Adipocyte (in vitro differentiated cells): Measurements from ENCODE around the gene PTK7.

ENCODE experiments used
- DNase-seq: peaks from one replicate; pipeline ENCODE4 v3.0.0-alpha.2; 2015; ENCODE audit warnings: low read depth
- H3K27me3 ChIP-seq: replicated peaks from 2 replicates; pipeline ENCODE4 v1.7.0; 2013; ENCODE audit warnings: mild to moderate bottlenecking, low read length, moderate library complexity; ENCODE audit not compliant: control insufficient read depth, insufficient read depth
- H3K36me3 ChIP-seq: 2 replicates; pipeline ENCODE4 v1.7.0; 2013; ENCODE audit warnings: low read length, mild to moderate bottlenecking, moderate library complexity; ENCODE audit not compliant: control insufficient read depth, insufficient read depth, severe bottlenecking
- H3K4me1 ChIP-seq: 2 replicates; pipeline ENCODE4 v1.7.0; 2013; ENCODE audit warnings: mild to moderate bottlenecking, low read length, moderate library complexity; ENCODE audit not compliant: control insufficient read depth, insufficient read depth
- H3K4me3 ChIP-seq: 2 replicates; pipeline ENCODE4 v1.7.0; 2013; ENCODE audit warnings: mild to moderate bottlenecking, low read length, moderate library complexity
- H3K9ac ChIP-seq: 2 replicates; pipeline ENCODE4 v1.7.0; 2013; ENCODE audit warnings: mild to moderate bottlenecking, low read length, moderate library complexity
- H3K9me3 ChIP-seq: 2 replicates; pipeline ENCODE4 v1.7.0; 2013; ENCODE audit warnings: mild to moderate bottlenecking, low read length, moderate library complexity; ENCODE audit not compliant: control insufficient read depth

Gene PTK7

GRCh38 chr6:43159599-43159998 lies 83.5 kb downstream of the PTK7 start:
- Histone ChIP-seq H3K9me3 (no peaks in the 10 kb centered on the region), H3K9ac (no peak overlapping the region), H3K4me1 (no peaks in the 10 kb centered on the region), H3K36me3 (no peaks in the 10 kb centered on the region), H3K4me3 (no peak overlapping the region), H3K27me3 (no peaks in the 10 kb centered on the region)
- DNase-seq = no peak

- no peak for DNase-seq
- Histone ChIP-seq H3K27me3 (no peaks in the 10 kb centered on the region), H3K9me3 (no peaks in the 10 kb centered on the region), H3K9ac (no peak overlapping the region), H3K4me3 (no peak overlapping the region), H3K36me3 (no peaks in the 10 kb centered on the region), H3K4me1 (no peaks in the 10 kb centered on the region)
These were observed 87.8 kb downstream of the PTK7 start for GRCh38 chr6:43163899-43164298.

GRCh38 chr6:43170417-43170930 lies 94.4 kb downstream of the PTK7 start:
- peak overlapping the region; percentile 87 for H3K4me3 ChIP-seq
- no peaks in the 10 kb centered on the region for H3K27me3 ChIP-seq
- peak overlapping the region; percentile 95 for H3K9ac ChIP-seq
- peaks cover 4% of the 10 kb centered on the region for H3K36me3 ChIP-seq
- DNase-seq = peak; percentile 94
- H3K4me1 ChIP-seq = peaks cover 34% of the 10 kb centered on the region
- no peaks in the 10 kb centered on the region for H3K9me3 ChIP-seq

GRCh38 chr6:43170931-43171706 lies 95.0 kb downstream of the PTK7 start, which contains the start of gene SRF:
TSS of gene SRF (plus strand) at chr6:43171269. CDS start at chr6:43171657, 388 bp downstream.
- DNase-seq = peak; percentile 100
- Histone ChIP-seq H3K9me3 (no peaks in the 10 kb centered on the region), H3K4me1 (peaks cover 40% of the 10 kb centered on the region), H3K36me3 (peaks cover 11% of the 10 kb centered on the region), H3K4me3 (peak within 1 kb of the TSS; percentile 87), H3K27me3 (no peaks in the 10 kb centered on the region), H3K9ac (peak within 1 kb of the TSS; percentile 95)

- Histone ChIP-seq H3K4me3 (peak overlapping the region; percentile 87), H3K9ac (peak overlapping the region; percentile 95)
- peak; percentile 63 for DNase-seq
These were observed 95.6 kb downstream of the PTK7 start for GRCh38 chr6:43171707-43172103.

GRCh38 chr6:43172104-43173007 lies 96.2 kb downstream of the PTK7 start:
- H3K9ac ChIP-seq = peak overlapping the region; percentile 95
- peak; percentile 59 for DNase-seq
- peaks cover 43% of the 10 kb centered on the region for H3K4me1 ChIP-seq
- no peaks in the 10 kb centered on the region for H3K27me3 ChIP-seq
- H3K4me3 ChIP-seq = peak overlapping the region; percentile 87
- H3K36me3 ChIP-seq = peaks cover 19% of the 10 kb centered on the region
- H3K9me3 ChIP-seq = no peaks in the 10 kb centered on the region

More at GRCh38 chr6:43171707-43172103, 95.6 kb downstream of the PTK7 start:
- H3K9me3 ChIP-seq = no peaks in the 10 kb centered on the region
- peaks cover 17% of the 10 kb centered on the region for H3K36me3 ChIP-seq
- peaks cover 43% of the 10 kb centered on the region for H3K4me1 ChIP-seq
- no peaks in the 10 kb centered on the region for H3K27me3 ChIP-seq

GRCh38 chr6:43173591-43174262 lies 97.6 kb downstream of the PTK7 start:
- H3K27me3 ChIP-seq = no peaks in the 10 kb centered on the region
- H3K4me3 ChIP-seq = peak overlapping the region; percentile 87
- H3K9me3 ChIP-seq = no peaks in the 10 kb centered on the region

GRCh38 chr6:43174263-43175112 lies 98.4 kb downstream of the PTK7 start:
- peak overlapping the region; percentile 87 for H3K4me3 ChIP-seq

More at GRCh38 chr6:43173591-43174262, 97.6 kb downstream of the PTK7 start:
- H3K9ac ChIP-seq = peak overlapping the region; percentile 85
- H3K36me3 ChIP-seq = peaks cover 28% of the 10 kb centered on the region
- H3K4me1 ChIP-seq = peaks cover 43% of the 10 kb centered on the region
- no peak for DNase-seq

GRCh38 chr6:43175676-43176422 lies 99.7 kb downstream of the PTK7 start:
- Histone ChIP-seq H3K4me1 (peaks cover 36% of the 10 kb centered on the region), H3K4me3 (no peak overlapping the region), H3K36me3 (peaks cover 36% of the 10 kb centered on the region), H3K9me3 (no peaks in the 10 kb centered on the region), H3K27me3 (no peaks in the 10 kb centered on the region), H3K9ac (peak overlapping the region; percentile 85)
- no peak for DNase-seq

More at GRCh38 chr6:43174263-43175112, 98.4 kb downstream of the PTK7 start:
- peak; percentile 99 for DNase-seq
- Histone ChIP-seq H3K9me3 (no peaks in the 10 kb centered on the region), H3K36me3 (peaks cover 36% of the 10 kb centered on the region), H3K27me3 (no peaks in the 10 kb centered on the region), H3K9ac (peak overlapping the region; percentile 85), H3K4me1 (peaks cover 43% of the 10 kb centered on the region)
